Stimulated activated CD4-positive, alpha-beta T cell treated with anti-CD3 and anti-CD28 coated beads, Interleukin-15, amount 100 ng/mL, for 48 hours (primary cell): ENCODE data around the gene ENC1.
A peak's percentile ranks its signal among the peaks of the same experiment; 100 is the strongest.
"Not testable (repeated sequence)": the region's sequence is repeated elsewhere in the genome, so short reads cannot be mapped to it uniquely, and the experiment has no call there.

Experiments
- DNase-seq, 2 donors: peaks; one replicate each; pipeline ENCODE4 v3.0.0-alpha.2; 2020; ENCODE audit warnings: low read depth in 2 of 2

ENC1 gene, protein sequence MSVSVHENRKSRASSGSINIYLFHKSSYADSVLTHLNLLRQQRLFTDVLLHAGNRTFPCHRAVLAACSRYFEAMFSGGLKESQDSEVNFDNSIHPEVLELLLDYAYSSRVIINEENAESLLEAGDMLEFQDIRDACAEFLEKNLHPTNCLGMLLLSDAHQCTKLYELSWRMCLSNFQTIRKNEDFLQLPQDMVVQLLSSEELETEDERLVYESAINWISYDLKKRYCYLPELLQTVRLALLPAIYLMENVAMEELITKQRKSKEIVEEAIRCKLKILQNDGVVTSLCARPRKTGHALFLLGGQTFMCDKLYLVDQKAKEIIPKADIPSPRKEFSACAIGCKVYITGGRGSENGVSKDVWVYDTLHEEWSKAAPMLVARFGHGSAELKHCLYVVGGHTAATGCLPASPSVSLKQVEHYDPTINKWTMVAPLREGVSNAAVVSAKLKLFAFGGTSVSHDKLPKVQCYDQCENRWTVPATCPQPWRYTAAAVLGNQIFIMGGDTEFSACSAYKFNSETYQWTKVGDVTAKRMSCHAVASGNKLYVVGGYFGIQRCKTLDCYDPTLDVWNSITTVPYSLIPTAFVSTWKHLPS

DNA sequence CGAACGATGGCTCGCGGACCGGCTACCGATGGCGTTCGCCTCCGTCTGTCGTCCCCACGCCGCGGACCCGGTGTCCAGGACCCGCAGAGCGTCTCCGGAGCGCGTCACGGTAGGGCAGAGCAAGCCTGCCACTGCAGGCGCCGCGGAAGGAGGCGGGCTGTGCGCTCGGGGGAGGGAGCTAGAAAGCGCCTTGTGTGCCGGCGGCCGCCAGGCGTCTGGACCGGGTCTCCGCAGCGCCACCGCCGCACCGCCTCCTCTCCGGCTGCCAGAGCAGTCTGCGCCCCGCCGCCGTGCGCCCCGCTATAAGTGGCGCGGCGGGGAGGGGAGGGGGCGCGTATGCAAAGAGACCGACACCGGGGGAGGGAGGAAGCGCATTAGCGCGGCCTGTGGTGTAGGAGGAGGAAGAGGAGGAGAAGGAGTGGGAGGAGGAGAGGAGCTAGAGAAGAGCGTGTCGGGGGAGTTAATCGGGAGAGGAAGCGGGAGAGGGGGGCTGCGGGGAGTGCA is at the start of gene ENC1:
Gene ENC1, minus strand, starts transcription at position 279 of the 504 bp plus-strand sequence. CDS start 4,243 bp downstream, outside the sequence.
- peak; percentile 51 to 63 for DNase-seq

DNA sequence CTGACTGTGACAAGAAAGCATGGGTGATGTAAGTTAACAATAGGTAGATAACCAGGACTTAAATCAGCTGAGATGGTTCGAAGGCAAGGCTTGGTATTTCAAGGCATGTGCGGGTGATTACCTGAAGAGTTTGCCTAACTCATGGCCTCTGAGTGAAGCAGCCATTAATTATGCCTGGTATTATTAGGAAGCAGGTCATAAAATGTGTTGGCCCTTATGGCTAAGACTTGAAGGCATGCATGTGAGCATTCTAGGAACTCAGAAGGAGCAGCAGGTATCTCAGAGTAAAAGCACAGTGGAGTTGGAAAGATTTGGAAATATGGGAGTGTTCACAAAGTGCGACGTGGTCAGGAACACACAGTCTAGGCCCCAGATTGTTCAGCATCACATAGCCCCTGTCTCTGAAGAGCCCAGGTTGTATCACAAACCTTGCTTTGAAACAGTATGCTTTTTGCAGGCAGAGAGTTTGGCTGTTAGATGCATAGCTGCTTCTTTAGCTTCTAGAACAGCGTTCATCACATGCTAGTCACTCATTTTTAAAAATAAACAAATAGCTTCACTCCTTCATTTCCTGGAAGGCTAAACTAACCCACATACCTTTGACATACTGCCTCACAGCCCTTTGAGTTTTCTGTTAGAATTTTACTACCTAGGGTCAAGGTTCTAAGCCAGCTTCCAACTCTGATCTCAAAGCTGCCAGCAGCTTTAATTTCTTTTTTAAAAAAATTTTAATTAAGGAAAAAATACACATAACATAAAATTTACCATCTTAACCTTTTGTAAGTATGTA is 46.6 kb upstream of the ENC1 start:
- DNase-seq, result no peak

DNA sequence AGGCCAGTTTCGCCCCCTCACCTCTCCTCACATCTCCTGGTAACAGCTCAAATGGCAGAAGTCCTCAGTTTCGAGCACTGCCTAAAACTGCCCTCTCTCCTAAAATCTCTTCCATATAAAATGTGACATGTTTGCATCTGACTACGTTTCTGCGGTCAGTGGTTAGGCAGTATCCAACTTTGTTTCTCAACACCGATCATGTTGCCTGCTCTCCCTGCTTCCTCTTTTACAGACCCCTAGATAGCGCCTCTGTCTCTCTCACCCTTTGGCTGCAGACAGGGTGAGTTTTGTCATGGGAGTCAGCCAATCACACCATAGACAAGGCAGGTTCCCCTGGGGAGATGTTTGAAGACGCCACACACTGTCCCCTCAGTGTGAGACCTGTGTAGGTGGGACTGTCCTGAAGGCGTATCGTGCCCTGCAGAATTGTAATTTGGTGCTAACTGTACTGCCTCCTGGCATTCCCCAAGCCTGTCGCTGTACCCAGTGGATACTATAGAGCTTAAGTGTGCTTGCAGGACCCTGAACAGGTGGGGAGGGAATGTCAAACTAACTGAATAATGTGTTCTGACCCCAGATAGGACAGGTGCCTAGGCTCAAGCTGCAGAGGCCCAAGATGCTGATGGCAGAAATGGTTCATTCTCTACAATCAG is 45.6 kb upstream of the ENC1 start:
- no peak for DNase-seq

DNA sequence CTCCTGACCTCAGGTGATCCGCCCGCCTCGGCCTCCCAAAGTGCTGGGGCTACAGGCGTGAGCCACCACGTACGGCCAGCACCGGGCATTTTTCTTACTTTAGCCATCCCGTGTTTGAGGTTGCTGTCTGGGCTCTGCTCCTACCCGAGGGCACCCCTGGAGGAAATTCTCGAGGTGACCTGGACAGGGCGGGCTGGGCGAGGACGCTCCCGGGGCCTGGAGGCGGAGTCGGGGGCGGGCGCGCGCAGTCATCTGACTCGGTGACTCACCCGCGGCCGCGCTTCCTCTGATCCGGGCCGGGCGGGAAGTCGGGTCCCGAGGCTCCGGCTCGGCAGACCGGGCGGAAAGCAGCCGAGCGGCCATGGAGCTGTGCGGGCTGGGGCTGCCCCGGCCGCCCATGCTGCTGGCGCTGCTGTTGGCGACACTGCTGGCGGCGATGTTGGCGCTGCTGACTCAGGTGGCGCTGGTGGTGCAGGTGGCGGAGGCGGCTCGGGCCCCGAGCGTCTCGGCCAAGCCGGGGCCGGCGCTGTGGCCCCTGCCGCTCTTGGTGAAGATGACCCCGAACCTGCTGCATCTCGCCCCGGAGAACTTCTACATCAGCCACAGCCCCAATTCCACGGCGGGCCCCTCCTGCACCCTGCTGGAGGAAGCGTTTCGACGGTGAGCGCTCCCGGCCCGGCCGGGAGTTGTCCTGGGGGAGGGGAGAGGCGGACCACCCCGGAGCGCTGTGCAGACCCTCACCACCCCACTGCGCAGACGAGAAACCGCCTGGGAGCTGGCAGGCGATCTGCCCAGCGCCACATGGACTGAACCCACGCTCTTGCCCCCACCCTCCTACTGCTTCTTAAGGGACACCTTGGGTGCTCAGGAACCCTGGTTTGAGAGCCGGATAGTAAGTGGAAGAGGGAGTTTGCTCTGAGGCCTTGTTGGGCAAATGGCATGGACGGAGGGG is 44.6 kb upstream of the ENC1 start, which contains the start of gene HEXB:
Gene HEXB, plus strand, starts transcription at position 334 of the 952 bp plus-strand sequence. Its CDS starts 28 bp downstream, at position 362.
- peak; percentile 80 to 86 for DNase-seq

DNA sequence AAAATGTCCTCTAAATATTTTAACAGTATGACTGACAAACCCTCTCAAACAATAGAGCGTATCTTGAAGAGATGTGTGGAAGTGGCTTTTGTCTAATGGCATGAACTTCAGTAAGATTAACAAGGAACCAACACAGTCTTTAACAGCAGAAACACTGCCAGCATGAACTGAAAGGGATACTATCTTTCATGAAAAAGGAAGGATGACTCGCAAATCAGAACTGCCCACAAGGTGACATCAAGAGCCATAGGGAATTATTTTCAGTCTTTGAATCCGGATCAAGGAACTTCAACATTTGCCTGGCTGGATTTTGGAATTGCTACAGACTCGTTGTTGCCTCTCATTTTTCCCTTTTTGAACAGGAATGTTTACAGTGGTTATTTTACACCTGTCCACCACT is 39.4 kb upstream of the ENC1 start:
- no peak for DNase-seq

DNA sequence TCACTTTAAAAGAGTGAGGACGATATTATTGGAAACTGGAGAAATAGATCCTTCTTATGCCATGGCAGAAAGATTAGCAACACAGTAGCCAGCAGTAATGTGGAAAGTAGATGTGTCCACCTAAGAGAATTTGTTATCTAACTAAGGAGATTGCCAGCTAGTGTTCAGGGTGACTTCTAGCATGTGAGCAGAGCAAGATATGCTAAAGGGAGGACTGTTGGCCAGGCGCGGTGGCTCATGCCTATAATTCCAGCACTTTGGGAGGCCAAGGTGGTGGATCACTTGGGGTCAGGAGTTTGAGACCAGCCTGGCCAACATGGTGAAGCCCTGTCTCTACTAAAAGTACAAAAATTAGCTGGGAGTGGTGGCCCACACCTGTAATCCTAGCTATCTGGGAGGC is 38.8 kb upstream of the ENC1 start:
- DNase-seq, result not testable (repeated sequence)

- DNase-seq, result not testable (repeated sequence)
These were observed 37.6 kb upstream of the ENC1 start for GRCh38 chr5:74678123-74678522.

GRCh38 chr5:74676466-74676865 is 35.9 kb upstream of the ENC1 start:
- DNase-seq, result not testable (repeated sequence)

DNA sequence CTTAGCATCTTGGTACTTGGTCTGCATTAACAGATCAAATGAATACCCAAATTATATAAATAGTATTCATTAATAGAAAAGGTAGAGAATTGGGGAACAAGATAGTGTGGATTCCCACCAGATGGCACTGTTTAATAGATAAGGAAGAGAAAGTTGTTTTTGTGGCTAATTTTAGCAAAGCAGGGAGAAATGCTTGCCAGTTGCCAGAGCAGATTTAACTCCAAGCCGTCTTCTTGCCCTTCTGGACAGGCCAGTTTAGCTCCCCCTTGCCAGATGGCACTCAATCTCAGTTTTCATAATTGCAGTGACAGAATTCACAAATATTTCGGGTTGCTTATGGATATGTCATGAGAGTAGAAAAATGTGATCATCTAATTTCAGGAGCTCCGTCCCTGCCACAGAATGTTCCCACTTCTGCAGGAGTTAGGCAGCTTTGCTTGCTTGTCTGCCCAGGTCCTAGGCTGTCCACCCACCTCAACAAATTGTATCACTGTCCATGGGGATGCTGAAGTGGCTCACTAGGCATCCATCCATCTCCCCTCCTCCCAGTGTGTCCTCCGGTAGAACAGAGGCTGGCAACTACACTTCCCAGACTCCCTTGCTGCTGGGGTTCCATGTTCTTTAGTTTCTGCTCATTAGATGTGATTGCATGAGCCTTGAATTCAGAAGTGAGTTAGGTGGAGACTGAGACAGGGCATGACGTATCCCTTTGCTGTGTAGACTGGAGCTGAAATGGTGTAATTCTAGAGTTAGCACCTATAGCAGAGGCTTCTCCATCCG is 32.7 kb upstream of the ENC1 start:
- DNase-seq, result no peak

DNA sequence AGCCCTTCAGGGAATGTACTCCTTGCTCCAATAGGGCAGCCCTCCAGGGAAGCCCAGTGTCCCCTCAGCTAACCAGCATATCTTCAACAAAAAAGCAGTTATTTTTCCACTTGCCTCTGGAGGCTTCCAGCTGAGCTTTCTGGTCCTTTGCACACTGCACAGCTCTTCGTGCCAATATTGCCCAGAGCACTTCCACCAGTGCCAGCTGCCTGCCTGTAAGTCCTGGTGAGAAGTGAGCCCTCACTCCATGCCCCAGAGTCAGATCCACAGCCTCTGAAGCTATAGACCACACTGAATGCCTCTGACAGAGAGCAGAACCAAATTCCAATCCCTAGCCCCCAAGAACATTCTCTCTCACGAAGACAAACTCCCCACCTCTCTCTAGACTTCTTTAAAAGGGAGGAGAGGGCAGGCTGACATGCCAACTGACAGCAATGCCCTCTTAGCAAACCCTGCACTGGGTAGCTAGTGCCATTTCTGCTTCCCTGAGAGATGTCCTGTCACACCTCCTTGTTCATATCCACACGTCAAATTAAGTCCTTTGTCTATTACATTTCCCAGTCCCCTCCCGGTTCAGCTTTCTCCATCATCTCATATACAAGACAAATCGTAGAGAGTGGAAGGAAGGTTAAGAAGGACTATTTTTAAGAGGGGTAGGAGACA is 31.8 kb upstream of the ENC1 start:
- DNase-seq, result no peak

DNA sequence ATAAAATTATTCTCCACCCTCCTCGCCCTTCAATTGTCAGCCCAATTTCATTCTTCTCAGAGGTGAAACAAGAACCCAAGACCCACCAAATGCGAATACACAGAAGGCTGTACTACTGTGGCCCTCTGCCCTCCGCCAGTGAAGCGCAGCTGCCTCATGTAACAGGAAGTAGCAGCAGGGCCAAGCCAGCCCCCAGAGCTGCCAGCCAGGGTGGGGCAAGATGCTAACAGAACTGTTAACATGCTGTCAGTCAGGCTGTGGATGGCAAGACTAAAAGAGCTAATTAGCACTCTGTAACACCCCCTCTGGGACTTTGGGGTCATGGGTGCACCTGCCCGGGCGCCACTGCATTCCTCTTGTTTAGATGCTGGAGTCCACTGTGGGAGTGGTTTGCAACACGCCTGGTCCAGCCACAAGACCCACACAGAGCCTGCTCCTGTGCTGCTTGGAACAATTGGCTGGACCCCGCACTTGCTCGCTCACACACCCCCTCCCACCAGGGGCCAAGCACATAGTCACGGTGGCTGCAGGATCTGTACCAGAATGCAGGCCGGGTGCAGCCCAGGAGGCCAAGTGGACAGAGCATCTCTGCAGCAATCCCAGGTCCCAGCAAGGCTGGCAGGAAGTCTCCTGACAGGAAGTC is 30.0 kb upstream of the ENC1 start:
- no peak for DNase-seq

DNA sequence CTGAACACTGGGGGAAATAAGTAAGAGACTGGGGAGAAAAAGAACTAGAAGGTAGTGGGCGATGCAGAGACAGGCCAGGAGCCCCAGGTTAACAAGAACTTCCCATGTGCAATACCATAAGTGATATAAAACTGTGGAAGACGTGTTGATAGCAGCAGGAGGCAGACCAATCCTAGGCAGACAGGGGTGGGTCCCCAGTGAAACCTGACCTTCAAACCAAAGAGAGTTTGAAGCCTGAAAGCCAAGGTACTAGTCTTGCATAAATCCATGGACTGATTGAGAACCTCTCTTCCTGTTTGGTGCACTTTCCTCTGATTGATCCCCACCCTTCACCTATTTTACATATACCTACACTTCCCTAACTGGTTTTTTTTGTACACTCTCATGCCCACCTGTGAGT is 29.3 kb upstream of the ENC1 start:
- no peak for DNase-seq

- no peak for DNase-seq
These were observed 26.9 kb upstream of the ENC1 start for GRCh38 chr5:74667396-74667795.

DNA sequence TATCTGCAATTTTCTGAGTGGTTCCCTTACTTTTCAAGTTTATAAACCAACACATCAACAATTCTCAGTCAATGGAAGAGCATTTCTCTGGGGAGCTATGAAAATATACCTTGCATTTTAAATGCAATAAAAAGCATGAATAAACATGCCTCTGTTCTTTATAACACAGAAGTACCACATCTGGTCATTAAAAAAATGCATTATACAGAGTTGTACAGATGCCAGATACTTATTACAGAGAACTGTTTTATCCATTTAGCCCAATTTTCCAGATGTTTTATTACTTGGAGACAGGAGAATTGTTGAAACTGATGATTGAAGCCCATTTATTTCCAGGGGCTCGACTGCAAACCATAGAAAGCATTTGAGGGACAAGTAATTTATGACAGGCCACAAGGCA is 25.3 kb upstream of the ENC1 start:
- DNase-seq, result no peak

DNA sequence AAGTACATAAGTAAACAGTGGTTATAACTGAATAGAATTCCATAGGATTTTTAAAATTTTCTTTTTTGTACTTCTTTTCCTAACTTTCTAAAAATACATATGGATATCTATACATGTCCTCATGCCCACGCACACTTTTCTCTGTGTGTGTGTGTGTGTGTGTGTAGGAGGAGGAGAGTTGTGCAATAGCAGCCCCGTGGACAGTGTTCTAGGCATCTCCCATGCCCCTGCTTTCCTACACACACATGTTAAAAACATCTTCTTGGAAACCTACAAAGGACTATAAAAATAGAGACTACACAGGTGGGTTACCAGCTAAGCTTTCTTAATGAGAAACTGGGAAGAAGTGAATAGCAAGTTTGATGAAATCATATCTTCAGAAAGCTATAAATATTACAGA is 24.7 kb upstream of the ENC1 start:
- DNase-seq, result no peak

DNA sequence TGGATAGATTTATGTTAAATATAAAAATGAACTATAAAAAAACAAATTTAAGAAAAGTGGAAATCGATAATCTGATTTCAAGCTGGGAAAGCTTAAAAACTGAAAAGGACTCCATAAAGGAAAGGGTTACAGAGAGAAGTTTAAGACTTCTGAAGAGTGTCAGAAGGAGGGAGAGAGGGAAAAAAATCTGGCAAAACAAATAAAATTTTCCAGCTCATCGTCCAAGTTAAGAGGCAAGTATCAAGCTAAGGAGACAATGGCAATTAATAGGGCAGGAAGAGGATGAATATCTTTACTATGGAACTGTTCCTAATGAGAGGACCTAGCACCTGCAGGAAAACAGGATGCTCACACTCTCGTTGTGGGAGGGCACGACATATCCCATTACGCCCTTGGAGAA is 24.0 kb upstream of the ENC1 start:
- DNase-seq, result no peak

GRCh38 chr5:74660873-74661272 is 20.3 kb upstream of the ENC1 start:
- DNase-seq, result no peak

GRCh38 chr5:74660140-74660539 is 19.6 kb upstream of the ENC1 start:
- no peak for DNase-seq

GRCh38 chr5:74659172-74659571 is 18.6 kb upstream of the ENC1 start:
- DNase-seq, result no peak
